Activated CD4-positive, alpha-beta T cell treated with anti-CD3 and anti-CD28 coated beads for 24 hours (primary cell): ENCODE data around the gene NFKBIE.
A peak's percentile ranks its signal among the peaks of the same experiment; 100 is the strongest.
"Not testable (repeated sequence)": the region's sequence is repeated elsewhere in the genome, so short reads cannot be mapped to it uniquely, and the experiment has no call there.

Source experiments
- DNase-seq, 2 donors: peaks; one replicate each; pipeline ENCODE4 v3.0.0-alpha.2; 2020; ENCODE audit warnings: low read depth in 2 of 2

Gene NFKBIE

DNA sequence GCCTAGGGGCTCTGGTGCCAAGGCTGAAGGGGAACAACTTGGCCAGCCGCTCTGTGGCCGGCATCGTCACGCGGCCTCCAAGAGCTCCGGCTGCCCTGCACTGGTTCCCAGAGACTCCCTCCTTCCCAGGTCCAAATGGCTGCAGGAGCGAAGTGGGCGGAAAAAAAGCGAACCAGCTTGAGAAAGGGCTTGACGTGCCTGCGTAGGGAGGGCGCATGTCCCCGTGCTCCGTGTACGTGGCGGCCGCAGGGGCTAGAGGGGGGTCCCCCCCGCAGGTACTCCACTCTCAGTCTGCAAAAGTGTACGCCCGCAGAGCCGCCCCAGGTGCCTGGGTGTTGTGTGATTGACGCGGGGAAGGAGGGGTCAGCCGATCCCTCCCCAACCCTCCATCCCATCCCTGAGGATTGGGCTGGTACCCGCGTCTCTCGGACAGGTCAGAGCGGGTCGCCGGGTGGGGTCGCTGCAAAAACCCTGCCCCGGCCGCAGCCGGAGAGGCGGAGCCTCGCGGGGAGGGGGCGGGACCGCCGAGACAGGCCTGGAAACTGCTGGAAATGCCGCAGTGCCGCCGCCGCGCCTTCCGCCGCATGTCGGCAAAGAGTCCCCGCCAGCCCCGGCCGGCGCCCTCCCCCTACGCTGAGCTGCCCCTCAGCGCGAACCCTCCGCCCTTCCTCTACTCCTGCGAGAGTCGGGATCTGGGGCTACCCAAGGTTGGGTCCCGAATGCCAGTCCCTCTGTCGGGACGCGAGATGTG lies 19.3 kb downstream of the NFKBIE start:
- peak; percentile 83 for DNase-seq

DNA sequence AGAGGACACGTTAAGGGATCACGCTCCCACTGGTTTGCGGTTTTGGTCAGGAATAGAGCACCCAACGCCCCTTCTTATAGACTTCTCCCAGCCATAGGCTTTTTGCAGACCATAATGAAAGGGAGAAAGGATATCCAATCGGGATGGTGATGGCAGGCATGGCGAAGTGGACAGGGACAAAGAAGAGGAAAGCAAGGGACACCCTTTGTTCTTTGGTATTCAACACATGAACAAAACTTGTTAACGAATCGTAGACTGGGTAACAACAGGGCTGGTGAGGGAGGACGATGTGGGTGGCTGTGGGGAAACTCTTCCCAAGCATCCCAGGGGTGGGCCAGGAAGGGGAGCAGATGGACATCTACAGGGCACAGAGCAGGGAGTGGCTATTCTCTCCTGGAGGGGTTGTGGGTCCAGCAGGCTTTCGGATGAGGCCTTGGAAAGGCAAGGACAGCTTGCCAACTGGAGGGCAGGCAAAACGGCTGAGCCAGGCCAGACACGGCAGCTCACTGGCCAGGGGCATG lies 19.9 kb downstream of the NFKBIE start:
- no peak for DNase-seq

DNA sequence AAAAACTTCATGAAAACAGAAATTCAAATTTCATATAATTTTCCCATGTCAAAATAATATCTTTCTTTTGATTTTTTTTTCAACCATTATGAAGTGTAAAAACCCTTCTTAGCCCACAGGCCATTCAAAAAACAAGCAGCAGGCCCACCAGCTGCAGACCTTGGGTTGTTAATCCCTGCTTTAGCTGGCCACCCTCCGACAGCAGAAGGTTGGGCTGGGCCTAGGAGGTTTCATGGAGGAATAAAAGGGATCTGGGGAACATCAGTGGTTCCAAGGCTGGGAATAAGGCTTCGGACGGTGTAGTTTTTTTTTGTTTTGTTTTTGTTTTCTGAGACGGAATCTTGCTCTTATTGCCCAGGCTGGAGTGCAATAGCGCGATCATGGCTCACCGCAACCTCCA lies 22.0 kb downstream of the NFKBIE start:
- no peak for DNase-seq

DNA sequence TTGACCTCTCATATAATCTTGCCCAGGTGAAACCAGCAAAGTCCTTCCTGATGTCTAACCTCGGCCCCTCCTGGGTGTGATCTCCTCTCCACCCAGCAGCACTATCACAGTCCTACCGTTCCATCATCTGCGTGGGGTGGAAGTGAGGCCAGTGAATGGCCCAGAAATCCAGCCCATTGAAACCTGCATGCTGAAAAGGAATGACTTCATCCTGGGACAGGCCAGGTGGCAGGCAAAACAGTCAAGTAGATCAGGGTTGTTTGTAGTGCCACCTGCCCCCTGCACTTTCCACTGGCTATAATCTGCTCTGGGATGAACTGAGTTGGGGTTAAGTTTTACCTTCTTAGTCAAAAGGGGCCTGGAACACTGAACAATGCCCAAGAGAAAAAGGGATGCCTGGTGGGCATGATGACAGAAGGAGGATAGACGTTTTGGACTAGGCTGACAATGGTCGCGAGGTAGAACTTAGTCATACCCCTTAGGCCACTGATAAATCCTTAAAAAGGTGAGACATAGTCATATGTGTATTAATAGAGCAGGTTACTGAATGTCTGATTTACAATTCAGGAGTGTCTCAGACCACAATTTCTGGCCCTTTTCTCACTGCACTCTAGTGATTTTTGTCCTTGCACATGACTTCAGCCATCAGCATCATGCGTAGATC lies 26.5 kb downstream of the NFKBIE start:
- no peak for DNase-seq

DNA sequence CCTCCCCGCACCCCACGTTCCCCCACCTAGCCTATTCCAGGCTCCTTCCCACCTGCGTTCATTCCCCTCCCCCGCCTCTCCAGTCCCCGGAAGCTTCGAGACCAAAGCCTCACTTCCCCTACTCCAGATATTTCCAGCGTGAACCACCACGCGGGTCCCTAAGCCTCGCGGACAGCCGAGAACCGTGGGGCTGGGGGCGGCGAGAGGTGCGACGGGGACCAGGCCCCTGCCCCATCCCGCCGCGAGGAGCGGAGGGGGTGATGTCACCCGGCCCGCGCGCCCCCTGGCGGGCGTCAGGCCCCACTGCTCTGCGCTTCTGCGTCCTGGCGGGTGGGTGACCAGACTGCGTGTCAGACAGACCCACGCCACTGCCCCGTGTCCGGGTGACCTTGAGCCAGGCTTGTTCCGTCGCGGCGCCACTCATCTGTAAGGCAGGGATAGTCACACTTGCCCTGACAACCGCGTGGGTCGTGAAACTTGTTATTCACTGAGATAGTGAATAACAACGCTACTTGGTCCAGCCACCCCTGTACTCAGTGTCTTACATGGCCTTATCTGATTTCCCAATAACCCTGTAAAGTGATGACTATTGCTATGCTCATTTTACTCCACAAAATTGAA lies 27.4 kb downstream of the NFKBIE start:
- DNase-seq: peak; percentile 67 to 71

DNA sequence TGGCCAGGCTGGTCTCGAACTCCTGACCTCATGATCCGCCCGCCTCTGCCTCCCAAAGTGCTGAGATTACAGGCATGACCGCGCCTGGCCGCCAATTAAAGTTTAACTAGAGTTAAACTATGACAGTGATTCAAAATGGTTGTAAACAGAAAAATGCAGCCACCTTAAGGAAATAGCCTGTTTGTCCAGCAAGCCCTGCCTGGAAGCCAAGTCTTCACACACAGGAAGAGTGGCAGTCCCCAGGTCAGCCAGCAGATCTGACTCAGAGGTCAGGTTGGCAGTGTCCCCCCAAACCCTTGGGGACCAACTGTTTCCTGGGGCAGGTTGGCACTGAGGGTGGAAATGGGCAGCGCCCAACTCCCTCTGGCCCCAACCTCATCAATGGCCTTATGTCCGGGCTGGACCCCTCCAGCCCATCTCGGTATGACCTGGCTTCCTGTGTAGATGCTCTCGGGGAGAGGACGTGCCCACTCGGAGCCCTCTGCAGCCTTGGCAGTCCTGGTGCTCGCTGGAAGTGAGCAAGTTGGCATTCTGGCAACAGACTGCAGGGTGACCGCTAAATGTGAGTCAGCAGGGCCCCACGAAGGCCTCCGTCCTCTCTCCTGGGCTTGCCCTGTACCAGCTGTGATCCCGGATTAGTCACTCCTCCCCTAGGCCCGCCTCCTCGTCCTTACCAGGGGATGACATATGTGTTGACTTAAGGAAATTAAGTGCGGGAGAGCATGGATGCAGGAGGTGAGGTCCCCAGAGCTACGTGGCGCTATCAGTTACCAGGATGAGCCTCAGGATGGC lies 28.1 kb downstream of the NFKBIE start:
- peak; percentile 53 for DNase-seq

DNA sequence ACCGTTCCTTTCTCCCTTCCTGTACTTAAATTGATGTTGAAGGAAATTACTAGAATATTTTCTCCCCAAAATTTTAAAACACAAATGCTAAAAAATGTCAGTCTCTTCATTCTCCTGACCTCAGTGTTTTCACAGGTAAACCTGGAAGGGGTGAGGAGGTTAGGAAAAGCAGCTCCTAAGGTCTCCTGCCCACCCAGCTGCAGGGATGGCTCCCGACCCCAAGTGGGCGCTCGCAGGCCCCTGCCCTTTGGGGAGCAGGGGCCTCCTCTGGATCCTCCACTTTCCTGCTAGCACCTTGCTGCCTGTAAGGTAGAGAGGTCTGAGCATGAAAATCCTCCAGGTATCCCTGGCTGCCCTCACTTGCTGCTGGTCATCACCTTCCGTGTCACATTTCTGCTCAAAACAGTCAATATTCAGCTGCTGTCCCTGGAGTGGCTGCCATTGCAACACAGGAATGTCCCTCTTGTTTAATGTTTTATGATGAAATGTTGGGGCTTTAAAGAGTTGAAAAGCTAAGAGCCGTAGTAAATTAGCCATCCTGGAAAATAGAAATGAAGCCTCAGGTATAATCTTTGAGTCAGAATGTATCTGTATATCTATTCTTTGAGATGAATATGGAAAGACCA lies 29.3 kb downstream of the NFKBIE start:
- DNase-seq: no peak

DNA sequence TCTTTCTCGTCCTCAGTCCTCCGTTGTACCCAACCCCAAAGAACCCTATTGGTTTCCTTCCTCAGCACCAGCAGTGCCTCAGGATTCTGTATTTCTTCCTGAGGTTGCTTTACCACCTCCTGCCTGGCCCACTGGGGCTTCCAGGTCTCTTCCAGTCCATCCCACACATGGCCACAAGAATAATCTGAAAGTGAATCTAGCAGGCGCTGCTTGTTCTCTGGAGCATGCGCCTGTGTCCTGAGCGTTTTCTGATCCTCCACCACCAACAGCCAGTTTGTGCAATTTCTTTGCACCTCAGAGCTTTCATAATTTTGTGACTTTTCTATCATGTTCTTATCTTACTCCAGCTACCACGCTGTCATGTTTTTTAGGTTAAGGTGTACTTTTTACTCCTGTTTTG lies 30.1 kb downstream of the NFKBIE start:
- DNase-seq: no peak

DNA sequence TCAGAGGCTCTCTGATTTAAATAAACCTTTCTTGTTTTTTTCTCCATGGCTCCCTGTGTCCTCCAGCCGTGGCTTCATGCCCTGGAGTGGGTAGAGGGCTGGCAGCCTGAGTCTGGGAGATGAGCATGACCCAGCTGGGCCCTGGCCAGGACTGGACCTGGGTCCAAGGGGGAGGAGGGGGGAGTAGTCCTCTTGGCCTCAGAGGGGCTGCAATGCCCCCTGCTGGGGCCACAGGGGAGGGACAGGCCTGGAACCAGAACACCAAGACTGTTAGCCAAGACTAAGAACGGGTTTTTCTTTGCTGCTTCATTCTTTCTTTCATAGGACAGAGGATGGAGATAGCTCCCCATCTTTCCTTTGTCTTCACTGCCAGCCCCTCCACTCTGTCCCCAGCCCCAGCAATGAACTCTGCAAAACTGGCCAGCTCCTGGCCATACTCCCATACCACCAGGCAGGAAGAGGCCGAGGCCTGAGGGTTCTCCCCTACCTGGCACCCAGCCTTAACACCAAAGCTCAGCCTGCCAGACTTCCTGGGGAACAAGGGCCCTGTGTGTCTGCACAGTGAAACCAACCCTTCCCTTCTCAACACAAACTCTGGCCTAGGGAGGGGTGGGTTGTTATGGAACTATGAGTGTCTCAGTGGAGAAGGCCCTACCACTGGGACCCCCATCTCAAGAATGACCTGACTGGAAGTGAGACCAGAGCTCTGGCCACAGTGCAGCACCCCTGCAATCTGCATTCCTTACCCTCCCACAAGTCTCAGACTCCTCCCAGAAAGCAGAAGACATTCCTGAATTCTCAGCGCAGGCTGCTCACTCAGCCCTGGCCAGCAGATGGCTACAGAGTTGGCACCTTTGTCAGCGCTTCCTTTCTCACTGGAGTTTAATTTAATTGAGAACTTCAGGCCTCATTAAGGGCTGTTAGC lies 31.0 kb downstream of the NFKBIE start:
- no peak for DNase-seq

DNA sequence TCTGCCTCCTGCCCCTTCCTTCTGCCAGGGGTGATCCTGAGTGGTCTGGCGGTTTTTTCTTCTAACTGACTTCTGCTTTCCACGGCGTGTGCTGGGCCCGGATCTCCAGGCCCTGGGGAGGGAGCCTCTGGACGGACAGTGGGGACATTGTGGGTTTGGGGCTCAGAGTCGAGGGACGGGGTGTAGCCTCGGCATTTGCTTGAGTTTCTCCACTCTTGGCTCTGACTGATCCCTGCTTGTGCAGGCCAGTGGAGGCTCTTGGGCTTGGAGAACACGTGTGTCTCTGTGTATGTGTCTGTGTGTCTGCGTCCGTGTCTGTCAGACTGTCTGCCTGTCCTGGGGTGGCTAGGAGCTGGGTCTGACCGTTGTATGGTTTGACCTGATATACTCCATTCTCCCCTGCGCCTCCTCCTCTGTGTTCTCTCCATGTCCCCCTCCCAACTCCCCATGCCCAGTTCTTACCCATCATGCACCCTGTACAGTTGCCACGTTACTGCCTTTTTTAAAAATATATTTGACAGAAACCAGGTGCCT lies 31.7 kb downstream of the NFKBIE start:
- DNase-seq: no peak

DNA sequence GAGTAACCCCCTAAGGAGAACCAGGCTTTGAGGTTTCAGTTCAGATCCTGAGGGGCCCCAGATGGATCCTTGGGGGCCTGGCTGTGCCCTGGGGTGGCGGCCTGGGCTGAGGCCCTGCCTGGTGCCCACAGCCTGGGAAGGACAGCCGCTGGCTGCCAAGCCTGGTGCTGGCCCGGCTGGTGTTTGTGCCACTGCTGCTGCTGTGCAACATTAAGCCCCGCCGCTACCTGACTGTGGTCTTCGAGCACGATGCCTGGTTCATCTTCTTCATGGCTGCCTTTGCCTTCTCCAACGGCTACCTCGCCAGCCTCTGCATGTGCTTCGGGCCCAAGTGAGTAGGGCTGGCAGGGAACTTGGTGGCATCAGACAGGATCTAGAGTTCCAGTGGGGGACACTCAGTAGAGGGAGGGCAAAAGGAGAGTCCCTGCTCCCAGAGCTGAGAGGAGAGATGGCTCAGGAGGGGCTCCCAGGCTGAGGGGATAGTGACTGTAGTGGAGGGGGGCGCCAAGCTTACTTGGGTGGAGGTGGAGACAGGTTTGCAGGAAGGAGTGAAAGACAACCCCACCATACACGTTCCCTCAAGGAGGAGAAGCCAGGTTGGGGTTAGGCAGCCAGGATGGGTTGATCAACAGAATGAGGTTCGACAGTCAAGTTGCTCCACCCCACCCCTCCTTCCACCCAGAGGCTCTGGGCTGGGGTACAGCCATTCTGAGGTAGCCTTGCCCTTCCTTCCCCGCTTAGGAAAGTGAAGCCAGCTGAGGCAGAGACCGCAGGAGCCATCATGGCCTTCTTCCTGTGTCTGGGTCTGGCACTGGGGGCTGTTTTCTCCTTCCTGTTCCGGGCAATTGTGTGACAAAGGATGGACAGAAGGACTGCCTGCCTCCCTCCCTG lies 32.4 kb downstream of the NFKBIE start:
- DNase-seq: no peak

DNA sequence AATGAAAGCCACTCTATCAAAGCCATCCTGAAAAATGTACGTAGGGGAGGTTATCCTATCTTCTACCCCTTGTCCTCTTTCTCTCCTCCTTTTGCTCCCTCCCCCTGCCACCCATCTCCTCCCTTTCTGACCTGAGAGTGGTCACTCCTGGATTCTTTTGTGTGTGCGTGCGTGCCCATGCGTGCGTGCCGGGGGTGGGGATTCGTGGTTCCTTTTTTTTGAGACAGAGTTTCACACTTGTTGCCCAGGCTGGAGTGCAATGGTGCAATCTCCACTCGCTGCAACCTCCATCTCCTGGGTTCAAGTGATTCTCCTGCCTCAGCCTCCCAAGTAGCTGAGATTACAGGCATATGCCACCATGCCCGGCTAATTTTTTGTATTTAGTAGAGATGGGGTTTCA lies 33.9 kb downstream of the NFKBIE start:
- not testable (repeated sequence) for DNase-seq

DNA sequence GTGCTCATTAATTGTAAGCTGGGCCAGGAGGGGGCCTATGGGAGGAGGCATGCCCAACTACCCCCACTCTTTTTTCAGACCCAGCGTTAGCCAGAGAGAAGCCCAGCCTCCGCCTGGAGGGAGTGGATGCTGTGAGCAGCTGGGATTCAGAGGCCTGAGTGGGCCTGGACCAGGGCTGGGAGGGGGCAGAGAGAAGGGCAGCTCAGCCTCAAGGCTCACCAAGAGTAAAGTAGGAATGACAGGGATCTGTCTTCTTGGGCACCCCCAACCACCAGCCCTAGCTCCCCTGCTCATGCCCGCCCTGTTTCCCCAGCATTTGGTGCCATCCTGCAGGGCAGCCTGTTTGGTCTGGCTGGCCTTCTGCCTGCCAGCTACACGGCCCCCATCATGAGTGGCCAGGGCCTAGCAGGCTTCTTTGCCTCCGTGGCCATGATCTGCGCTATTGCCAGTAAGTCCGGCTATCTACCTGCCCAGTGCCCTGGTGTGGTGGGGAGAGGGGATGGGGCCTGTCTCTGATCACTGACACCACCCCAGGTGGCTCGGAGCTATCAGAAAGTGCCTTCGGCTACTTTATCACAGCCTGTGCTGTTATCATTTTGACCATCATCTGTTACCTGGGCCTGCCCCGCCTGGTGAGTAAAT lies 35.2 kb downstream of the NFKBIE start:
- no peak for DNase-seq

DNA sequence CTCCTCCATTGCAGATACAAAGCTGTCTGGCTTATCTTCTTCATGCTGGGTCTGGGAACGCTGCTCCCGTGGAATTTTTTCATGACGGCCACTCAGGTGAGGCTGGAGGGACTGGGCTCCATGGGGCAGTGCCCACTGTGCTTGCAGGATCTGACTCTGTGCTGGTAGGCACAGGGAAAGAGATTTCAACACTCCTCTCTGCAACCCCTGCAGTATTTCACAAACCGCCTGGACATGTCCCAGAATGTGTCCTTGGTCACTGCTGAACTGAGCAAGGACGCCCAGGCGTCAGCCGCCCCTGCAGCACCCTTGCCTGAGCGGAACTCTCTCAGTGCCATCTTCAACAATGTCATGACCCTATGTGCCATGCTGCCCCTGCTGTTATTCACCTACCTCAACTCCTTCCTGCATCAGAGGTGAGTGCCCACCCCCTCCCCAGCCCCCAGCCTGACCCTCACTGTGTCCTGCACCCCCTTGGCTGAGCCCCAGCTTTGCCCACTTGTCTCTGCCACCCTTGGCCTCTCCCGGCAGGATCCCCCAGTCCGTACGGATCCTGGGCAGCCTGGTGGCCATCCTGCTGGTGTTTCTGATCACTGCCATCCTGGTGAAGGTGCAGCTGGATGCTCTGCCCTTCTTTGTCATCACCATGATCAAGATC lies 35.8 kb downstream of the NFKBIE start:
- no peak for DNase-seq

DNA sequence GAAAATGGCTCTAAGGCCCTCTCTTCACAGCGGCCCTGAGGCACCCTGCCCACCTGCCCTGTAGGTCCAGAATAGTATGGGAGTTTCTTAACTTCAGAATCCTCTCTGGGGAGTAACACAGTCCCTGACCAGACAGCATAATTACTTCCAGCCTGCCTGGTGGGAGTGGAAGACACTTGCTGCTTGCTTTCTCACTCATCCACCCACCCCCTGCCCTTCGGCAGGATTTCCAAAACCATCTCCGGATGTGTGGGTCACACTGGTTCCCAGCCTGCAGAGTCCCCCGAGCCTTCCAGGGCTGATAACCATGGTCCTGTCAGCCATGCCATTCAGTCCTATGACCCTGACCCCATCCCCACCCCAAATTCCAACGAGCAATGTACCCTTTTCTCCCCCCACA lies 36.5 kb downstream of the NFKBIE start:
- DNase-seq: no peak

DNA sequence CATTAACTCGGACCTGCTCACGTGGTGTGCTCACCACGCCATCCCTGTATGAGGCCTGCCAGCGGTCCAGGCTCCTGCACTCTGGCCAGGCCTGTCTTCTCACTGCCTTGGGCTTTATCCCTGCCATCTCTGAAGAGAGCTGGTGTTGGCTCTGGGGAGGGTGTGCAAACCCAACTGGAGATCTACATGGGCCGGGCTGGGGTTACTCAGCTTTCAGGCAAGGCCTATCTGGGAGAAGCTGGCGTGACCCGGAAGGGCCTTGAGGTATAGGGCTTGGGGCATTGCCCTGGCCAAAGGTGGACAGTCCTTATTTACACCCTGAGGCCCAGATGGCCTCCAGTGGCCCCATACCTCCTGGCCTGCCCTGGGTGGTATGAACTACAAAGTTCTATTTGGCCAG lies 36.9 kb downstream of the NFKBIE start:
- no peak for DNase-seq

DNA sequence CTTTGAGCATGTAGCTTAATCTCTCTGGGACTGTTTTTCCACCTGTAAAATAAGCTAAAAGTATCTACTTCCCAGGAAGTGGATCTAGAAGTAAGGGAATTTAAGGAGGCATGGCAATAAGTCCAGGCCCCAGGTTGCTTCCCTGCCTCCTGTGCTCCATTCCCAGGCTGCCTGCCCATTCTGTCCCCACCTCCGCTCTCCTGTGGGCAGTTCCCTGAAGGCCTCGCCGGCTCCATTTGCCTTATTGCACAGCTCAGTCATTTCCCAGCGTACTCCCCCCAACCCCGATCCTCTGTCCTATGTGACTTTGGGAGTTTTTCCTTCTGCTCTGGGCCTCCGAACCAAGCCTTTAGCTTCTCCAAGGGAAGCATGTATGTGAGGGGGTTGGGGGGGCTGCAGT lies 37.3 kb downstream of the NFKBIE start:
- no peak for DNase-seq

DNA sequence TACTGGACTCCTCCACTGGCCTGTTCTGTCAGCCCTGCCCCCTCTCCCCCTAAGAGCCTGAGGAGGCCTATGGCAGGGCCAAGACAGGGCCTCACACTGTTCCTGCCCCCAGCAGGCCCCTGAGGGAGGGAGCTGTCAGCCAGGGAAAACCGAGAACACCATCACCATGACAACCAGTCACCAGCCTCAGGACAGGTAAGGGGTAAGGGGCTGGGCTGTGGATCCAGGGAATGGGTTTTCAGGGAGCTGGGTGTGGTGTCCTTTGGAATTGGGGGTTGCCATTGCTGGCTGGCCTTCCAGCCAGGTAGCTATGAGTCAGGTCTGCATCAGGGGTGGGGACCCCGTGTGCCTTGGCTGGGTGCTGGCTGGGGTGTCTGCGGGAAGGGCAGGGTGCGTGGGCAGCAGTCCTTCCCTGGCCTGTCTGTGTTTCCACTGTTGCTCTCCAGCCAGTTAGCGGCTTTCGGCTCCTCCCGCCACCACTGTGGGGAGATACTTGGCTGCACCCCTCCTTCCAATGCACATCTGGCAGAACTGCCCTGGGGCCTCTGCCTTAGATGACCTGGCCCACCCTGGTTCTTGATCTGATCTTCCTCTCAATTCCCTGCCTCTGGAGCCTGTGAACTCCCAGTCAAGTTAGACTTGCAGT lies 38.1 kb downstream of the NFKBIE start:
- DNase-seq: no peak
